NCI-H2107 treated with DMSO at 0.1 percent for 48 hours (cell line): ENCODE results near the gene SPAG6.
"Not testable (repeated sequence)": the region's sequence is repeated elsewhere in the genome, so short reads cannot be mapped to it uniquely, and the experiment has no call there.

Experiments used
- DNase-seq: peaks from one replicate; lab custom pipeline; 2025; ENCODE audit not compliant: unreplicated experiment; lab: John Stamatoyannopoulos, UW

SPAG6 gene

DNA sequence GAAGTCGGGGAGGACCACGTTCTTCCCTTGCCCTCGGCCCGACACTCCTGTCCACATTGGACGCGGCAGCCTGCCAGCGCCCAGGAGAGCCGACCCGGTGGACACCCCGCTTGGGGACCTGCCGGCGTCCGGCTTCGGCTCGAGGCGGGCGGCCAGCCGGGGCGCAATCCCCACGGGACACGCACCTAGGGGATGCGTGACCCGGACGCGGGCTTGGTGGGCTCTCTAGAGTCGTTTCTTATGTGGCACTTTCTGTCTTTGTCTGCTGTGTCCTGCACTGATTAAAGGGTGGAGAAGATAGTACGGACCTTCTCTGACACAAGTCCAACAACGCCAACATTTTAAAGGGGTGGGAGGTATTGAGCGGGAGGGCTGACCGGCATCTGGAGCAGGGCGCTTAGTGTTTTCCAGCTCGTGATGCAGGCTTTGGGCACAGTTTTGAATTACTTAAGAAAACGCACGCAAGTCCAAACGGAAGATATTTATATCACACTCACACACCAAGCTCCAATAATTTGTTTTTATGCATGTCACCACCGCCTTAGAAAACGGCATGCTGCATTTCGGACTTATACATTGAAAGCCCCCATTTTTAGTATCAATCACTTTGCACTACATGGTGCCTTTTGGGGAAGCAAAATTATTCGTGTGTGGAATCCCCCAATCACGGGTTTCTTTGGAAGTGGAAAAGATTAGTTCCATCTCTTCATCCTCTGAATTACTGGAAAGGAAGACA lies 3.9 kb upstream of the SPAG6 start:
- DNase-seq = no peak

DNA sequence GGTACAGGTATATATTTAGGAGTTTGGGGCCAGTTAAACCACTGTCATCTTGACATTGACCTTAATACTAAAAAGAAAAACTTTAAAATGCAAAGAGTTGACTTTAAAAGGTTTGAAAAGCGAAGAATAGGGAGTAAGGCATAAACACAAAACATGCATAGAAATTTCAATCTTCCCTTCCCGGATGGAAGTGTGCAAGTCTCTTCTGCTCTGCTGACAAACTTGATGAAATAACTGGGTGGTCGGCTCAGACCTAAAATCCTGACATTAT lies 3.4 kb upstream of the SPAG6 start:
- DNase-seq = no peak

DNA sequence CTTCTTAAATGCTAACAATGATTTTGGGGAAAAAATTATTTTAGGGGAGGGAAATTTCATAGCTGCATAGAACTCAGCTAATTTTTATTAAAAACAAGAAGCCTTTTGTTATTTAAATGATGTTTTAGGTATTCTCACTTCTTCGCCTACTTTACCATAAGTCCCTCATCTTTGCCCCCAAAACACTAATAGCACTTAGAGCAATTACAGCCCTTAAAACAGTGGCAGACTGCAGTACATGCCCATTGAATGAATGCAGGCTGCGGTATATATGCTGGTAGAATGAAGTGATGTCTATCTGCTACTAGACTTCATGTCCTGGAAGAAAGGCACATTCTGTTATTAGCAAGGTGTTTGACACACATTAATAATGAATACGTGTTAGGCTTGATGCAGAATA lies 2.9 kb upstream of the SPAG6 start:
- no peak for DNase-seq

DNA sequence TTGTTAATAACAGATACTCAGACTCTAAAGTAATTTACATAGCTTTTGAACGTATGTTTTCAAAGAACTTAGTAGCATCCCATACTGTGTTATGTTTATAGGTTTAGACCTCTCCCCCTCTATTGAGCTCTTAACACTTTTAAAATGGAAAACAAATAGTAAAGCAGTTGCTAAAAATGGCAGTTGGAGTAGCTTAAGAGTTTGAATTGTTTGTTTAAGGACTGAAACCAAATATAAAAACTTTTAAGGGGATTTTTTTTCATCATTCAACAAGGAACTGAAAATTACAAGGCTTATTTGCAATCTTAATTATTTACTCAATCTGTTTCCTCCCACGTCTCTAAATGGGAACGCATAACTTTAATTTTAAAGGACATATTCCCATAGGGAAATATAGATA lies 1.6 kb upstream of the SPAG6 start:
- DNase-seq = no peak

DNA sequence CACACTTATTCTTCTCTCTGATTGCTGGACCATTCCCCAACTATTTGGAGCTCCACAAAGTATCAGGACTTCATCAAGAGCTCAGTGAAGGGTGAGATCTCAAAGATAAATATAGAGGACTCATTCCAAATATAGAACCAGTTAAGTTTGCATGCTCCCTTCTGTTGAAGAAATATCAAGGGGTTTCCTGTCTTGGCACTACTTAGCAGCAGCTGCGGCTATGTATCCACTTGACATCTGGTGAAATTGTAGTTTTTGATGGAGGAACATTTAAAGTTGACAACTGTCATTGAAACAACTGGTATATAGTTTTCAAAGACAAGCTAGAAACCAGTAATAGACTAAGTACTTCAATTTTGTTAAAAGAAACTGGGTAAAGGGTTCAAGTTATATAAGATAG lies 1.0 kb upstream of the SPAG6 start:
- no peak for DNase-seq

DNA sequence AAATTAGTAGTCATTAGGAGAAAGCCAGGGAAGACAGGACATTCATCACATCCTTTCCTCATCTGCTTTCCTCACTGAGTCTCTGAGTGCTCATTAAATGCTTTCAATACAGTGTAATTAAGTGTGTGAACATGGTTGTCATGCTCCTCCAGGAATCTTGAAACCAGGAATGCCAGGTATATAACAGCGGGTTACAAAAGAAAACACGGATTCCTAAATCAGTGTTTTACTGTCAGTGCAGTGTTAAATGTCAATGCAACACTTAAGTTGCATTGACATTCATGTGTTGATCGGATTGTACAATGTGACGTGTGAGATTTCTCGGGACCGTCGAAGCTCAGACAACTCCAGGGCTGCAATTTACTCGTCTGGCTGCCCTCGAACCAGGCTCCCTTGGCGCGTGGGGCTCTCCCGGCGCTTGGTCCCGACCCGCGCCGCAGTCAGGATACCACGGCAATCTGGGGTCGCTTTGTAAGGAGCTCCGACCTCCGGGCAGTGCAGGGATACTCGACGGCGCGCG lies 455 bp upstream of the SPAG6 start:
- no peak for DNase-seq

DNA sequence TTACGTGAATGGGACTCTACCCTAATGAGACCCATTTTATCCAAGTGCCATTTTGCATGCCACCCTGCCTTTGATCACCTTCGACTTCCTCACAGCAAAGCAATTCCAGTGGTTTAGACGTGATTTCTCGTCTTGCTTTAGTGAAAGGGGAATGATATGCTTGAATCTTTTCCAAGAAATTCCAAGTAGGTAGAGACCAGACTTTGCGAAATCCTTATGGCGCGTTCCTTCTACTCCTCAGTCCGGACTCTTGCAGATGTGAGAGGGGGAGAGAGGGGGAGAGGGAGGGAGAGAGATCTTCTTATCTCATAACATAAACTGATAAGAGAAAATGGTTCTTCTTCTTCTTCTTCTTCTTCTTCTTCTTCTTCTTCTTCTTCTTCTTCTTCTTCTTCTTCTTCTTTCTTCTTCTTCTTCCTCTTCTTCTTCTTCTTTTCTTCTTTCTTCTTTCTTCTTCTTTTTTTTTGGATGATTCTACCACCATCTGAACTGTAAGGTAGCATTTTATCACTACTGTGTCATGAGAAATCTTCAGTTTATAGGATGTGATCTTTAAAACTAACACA lies 883 bp downstream of the SPAG6 start:
- no peak for DNase-seq

DNA sequence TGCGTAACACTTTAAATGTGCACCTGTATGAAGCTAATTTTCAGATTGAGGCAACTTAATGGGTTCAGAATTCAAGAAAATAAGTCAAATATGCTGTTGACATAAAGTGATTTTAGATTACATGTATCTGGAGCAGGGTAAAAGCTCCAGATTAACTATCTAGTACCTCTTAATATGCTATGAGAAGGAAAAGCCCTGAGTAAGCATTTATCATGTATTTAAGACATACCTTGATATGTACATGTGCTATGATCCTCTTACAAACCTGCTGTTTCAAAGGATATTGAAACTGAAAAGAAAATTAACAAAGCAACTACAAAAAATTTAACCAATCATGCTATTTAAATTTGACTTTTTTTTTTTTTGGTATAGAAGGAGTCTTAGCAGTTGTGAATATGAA lies 4.5 kb downstream of the SPAG6 start:
- no peak for DNase-seq

DNA sequence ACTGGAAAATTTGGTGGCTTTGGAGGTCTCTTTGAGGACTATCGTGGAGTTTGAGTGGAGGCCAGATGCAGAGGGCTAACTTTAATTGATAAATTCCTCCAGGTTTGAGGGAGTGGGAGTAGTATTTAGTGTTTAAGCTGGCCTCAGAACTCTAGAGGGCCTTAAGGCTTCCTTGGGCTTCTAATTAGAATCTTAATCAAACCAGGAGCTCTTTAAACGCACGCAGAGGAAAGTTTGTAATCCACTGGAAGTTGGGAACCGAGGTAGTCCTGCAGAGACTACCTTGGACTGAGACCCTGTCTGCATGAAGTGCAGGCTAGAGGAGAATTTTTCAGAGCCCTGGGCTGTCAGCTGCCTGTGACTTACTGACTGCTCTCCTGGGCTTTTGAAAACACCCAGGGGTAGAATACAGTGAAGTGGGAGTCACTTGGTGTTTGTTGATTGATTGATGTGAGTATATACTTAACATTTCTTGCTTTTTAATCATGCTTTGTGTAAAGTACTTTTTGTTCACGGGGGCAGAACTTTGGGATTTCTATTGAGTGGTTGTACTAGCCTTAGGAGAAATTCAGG lies 5.9 kb downstream of the SPAG6 start:
- no peak for DNase-seq

DNA sequence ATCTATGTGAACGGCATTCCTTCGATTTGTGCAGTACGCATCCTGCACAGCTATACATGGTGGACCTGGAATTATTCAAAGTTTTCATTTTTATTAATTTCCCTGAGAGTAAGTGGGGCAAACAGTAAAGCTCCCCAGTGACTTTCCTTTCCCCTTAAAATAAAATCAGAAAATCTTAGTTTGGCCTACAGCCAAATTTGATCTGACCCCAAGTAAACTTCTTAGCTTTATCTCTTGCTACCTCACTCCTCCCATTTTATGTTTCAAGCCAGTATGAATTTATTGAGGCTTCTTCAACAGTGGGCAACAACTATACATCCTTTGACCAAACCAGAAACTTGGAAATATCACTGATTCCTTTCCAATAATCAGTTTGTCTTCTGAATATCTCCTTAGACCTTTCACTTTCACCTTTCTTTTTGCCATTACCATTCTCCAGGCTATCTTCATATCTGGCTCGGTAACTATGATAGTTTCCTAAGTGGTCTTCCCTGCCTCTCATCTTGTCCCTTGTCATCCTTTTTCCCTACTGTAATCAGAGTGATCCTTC lies 11.1 kb downstream of the SPAG6 start:
- no peak for DNase-seq

DNA sequence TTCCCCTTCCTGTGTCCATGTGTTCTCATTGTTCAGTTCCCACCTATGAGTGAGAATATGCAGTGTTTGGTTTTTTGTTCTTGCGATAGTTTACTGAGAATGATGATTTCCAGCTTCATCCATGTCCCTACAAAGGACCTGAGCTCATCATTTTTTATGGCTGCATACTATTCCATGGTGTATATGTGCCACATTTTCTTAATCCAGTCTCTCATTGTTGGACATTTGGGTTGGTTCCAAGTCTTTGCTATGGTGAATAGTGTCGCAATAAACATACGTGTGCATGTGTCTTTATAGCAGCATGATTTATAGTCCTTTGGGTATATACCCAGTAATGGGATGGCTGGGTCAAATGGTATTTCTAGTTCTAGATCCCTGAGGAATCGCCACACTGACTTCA lies 12.5 kb downstream of the SPAG6 start:
- DNase-seq = not testable (repeated sequence)

DNA sequence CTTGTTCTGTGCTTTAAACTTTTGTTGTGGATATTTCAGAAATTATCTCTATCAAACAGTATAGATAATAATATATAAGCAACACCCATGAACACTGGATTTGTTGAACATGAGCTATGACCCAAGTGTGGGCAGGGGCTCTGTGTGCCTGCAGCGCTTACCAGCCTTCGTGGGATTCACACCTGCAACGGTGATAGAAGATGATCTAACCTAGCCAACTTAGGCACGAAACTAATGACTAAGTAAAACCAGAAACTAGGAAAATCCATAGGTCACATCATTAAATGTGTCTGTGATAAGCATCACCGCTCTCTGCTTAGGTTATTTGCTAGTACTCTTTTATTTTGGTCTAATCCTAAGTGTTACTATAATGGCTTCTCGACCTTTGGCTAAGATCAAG lies 18.0 kb downstream of the SPAG6 start:
- no peak for DNase-seq

DNA sequence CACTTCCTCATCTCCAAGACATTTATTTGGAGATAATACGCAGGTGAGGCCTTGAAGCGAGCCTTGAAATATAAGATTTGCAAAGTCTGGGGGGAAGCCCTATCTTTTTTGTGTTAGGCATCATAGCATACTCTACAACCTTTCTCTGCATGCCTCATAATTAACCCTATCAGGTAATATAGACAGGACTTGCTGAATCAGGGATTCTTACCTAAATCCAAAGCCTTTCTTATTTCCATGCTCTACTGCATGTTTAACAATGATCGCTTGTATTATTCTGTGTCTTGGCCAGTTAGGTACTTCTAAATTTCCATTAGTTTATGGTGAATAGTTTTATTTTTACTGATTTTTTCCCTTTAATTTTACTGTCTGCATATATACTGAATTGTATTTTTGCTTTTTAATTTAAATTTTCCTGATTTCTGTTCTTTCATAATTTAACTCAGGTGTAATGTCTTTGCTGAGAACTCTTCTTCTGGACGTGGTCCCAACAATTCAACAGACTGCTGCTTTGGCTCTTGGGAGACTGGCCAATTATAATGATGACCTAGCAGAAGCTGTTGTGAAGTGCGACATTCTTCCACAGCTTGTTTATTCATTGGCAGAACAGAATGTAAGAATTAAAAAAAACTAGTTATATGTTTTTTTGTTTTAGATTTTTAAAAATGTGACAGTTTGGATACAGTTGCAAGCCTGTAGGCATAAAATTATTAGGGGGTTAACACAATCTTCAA lies 19.3 kb downstream of the SPAG6 start:
- DNase-seq = no peak

DNA sequence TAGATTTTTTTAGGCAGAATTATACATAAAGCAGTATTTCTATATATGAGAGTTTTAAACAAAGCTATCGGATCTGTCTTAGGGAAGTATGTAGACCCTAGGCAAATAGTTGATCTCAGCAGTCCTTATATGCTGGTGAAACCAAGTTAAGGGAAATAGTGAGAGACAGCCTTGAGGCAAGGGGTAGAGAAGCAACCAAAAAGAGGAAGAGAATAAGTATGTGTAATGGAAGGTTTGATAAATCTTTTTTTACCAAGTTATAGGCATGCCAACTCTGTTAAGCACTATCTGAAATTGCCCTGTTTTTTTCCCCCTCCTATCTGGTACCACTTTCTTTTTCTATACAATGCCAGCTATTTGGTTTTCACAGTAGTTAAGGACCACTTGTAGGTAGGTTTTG lies 19.9 kb downstream of the SPAG6 start:
- no peak for DNase-seq

DNA sequence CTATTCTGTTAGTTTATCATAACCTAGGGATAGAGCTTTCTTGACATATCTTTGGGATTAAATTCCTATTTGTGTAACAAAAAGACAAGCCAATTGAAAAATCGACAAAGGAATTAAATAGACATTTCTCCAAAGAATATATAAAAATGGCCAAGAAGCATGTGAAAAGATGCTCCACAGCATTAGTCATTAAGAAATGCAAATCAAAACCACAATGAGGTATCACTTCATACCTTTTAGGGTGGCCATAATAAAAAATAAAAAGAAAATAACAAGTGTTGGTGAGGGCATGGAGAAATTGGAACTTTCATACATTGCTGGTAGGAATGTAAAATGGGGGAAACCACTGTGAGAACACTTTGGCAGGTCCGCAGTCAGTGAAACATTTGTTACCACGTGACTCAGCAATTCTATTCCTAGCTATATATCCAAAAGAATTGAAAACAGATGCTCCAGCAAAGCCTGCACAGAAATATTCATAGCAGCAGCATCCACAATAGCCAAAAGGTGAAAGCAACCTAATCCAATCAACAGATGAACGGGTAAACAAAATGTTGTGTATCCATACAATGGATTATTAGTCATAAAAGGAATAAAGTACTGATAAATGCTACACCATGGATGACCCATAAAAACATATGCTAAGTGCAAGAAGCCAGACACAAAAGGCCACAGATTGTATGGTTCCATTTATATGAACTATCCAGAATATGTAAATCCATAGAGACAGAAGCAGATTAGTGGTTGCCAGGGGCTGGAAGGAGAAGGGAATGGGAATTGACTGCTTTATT lies 20.5 kb downstream of the SPAG6 start:
- no peak for DNase-seq

DNA sequence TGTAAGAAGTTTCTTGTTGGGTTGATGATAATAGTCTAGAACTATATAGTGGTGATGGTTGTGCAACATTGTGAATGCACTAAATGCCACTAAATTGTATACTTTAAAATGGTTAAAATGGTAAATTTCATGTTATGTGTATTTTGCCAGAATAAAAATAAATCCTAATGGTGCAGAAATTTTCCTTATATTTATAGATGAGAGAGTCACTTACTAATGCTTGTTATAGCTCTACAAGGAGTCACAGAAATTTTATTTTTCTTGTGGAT lies 21.1 kb downstream of the SPAG6 start:
- DNase-seq = no peak

DNA sequence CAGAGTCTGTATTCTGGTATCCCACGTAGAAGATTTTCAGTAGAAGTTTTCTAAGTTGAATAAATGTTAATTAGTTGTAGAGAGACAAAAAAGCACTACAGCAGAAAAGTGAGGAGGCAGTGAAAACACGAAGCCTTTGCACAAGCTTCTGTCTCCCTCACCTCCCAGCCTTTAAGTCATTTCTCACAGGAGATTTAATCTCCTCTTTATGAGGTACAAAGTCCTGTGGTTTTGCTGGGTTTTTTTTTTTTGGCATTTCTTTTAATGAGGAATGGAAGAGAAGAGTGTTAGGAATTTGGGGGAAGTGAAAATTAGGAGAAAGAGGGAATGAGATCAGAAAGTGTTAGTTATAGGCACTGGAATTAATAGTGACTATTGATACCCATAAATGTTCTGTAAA lies 21.5 kb downstream of the SPAG6 start:
- DNase-seq = no peak

DNA sequence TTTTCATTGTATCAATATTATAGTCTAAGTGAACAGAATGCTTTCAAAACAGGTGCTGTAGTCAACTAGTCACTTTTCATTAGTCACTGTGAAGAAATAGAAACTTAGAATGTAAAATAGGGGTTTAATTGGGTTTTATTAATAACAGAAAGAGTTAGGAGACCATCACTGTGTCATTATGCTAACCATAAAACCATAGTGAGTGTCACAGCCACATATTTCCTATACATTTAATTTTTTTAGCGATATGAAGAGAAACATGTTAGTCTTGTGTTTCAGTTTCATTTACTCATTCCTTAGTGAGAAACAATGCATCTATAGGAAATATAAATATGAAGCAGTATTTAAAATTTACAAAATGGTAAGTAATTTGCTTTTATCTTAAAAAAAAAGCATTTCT lies 22.2 kb downstream of the SPAG6 start:
- DNase-seq = no peak

DNA sequence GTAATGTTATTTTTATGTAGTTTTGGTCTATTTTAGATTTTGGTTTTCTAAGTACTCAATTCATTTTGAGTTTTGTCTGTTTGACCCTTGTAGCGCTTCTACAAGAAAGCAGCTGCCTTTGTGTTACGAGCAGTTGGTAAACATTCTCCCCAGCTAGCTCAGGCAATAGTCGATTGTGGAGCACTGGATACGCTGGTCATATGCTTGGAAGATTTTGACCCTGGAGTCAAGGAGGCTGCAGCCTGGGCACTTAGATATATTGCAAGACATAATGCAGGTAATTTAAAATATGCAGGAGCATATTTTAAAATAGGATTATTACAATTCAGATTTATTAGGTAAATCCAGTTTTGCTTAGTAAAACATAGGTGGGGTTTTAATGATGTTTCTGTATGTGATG lies 23.1 kb downstream of the SPAG6 start:
- no peak for DNase-seq

DNA sequence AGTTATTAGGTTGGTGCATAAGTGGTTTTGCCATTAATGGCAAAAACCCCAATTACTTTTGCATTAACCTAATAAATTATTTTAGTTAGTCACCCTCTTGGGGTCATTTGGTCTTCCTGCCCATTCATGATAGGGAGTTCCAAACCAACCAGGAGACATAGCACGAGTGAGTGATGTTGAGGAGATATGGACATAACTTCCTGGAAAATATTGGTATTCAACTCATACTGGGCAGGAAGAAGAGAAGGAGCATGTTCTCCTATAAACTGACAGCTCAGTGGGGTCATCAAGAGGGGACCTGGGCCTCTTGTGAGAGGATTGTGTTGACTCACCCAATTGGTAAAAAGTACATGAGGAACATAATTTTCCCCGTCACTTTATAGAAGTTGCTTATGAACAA lies 23.7 kb downstream of the SPAG6 start:
- no peak for DNase-seq

DNA sequence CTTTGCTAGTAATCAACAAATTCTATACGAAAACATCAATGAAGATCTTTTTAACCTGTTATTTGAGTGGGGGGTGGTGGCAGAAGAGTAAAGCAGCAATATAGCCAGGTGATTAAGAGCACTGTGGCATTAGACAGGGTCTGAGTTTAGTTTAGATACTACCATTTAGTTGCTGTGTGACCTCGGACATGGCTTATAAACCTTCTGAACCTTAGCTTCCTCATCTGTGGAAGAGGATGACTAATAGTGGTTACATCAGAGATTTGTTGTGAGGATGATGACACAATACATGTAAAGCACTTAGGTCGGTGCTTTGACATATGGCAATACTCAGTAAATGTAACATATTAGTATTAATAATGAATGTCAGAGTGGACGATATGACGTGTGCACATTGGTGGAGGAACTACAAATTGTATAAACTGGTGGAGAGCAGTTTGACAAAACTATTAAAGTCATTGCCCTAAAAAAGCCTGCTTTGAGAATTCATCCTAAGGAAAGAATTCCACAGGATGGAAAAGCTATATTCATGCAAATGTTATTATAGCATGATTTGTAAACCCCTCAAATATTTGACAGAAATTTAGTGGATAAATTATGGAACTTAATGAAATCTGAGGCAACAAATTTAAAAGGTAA lies 24.3 kb downstream of the SPAG6 start:
- no peak for DNase-seq
